ENCODE measurements around the gene IL3.

Gene IL3

GRCh38 chr5:132021654-132022053, 38.8 kb upstream of the IL3 start:
- H3K9me3 Mint-ChIP-seq: no peaks in the 10 kb centered on the region
- DNase-seq (no peak), ATAC-seq (no peak)
- no peak overlapping the region for H3K27ac Mint-ChIP-seq
- peaks cover 8% of the 10 kb centered on the region for H3K27me3 Mint-ChIP-seq
- H3K4me3 Mint-ChIP-seq: no peak overlapping the region
- H3K36me3 Mint-ChIP-seq (ENCODE audit: low read depth): no peaks in the 10 kb centered on the region
- peaks cover 46% of the 10 kb centered on the region for H3K4me1 Mint-ChIP-seq

- H3K36me3 Mint-ChIP-seq (ENCODE audit: low read depth): no peaks in the 10 kb centered on the region
- H3K4me1 Mint-ChIP-seq: peaks cover 36% of the 10 kb centered on the region
- peaks cover 2% of the 10 kb centered on the region for H3K27me3 Mint-ChIP-seq
- ATAC-seq (peak; percentile 45), DNase-seq (peak; percentile 62)
- H3K9me3 Mint-ChIP-seq: no peaks in the 10 kb centered on the region
- peak overlapping the region; percentile 50 for H3K4me3 Mint-ChIP-seq
- H3K27ac Mint-ChIP-seq: no peak overlapping the region
These were observed 37.7 kb upstream of the IL3 start for GRCh38 chr5:132022737-132023136.

DNA sequence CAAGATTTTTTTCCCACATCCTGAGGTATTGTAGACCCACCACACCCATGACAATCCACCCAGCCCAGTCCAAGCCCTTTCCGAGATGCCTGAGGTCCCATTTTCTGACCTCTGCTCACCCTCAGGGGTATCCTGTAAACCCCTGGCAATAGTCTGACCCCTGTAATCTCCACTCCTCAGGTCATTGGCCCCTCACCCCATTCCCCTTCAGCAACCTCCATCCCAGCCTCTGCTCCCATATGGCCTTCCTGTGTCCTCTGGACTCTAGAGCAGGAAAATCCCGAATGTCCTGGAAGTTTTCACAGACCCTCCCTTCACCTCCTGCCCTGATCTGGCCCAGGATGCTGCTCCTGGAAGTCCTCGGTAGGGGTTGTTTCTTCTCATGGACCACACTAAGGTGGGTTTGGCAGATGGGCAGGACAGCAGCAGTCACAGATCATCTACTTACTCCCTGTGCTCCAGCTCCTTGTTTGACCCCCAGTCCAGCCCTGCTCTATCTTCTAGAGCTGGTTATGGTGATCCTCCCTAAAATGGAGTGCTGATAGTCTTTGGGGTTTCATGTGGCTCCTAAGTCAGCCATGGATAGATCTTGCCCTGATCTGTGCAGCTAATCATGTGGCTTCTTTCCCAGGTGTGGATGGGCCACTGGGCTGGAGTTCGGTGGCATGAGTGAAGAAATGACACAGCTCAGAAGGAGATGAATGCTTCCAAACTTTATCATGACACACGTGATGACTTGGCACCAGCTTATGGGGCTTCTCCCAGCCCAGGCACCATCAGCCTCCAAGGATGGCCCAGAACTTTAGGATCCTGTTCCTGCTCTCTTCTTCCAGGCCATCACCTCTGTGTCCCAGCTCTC, 37.0 kb upstream of the IL3 start:
- peaks cover 29% of the 10 kb centered on the region for H3K4me1 Mint-ChIP-seq
- H3K4me3 Mint-ChIP-seq: peak overlapping the region; percentile 50
- H3K27ac Mint-ChIP-seq: no peak overlapping the region
- ATAC-seq (no peak), DNase-seq (no peak)
- H3K36me3 Mint-ChIP-seq (ENCODE audit: low read depth): no peaks in the 10 kb centered on the region
- no peaks in the 10 kb centered on the region for H3K9me3 Mint-ChIP-seq
- peaks cover 2% of the 10 kb centered on the region for H3K27me3 Mint-ChIP-seq

DNA sequence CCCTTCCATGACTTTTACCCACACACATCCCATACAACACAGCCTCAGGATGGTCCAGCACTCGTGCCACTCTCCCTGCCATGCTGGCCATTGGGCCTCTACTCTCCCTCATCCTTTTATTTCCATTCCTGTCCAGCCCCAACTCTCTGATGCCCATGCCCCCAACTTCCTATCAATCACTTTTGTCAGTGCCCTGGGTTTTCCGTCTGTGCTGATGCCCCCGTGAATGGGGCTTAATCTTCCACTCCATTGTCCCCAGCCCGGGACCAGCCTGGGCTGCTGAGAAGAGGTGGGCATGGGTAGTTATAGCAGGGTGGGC, 36.4 kb upstream of the IL3 start:
- no peak overlapping the region for H3K27ac Mint-ChIP-seq
- no peaks in the 10 kb centered on the region for H3K36me3 Mint-ChIP-seq (ENCODE audit: low read depth)
- no peaks in the 10 kb centered on the region for H3K9me3 Mint-ChIP-seq
- peaks cover 23% of the 10 kb centered on the region for H3K4me1 Mint-ChIP-seq
- no peak for ATAC-seq
- H3K4me3 Mint-ChIP-seq: no peak overlapping the region
- peaks cover 2% of the 10 kb centered on the region for H3K27me3 Mint-ChIP-seq
- no peak for DNase-seq

DNA sequence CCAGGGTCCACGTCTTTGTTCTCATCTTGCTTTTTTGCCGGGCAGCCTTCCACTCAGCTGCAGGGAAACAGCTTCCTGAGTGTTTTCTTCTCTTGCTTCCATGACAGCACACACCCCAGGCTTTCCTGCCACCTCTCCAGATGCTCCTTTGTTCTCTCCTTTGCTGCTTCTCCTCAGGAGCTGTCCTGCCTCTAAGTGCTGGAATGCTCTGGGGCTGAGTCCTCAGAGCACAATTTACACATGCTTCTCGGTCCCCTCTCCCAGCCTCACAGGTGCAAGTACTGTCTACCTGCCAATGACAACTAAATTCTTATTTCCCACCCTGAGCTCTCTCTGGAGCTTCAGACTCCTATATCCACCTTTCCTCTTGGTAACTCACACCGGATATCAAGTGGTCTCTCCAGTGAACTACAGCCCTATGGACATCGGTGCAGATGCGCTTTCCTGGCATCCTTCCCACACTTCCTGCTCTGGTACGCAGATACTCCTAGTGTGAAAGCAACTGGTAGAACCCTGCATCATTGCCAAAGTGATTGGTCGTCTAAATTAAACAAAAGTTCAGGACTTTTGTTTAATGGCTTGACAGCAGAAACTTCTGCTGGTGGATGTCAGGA, 35.6 kb upstream of the IL3 start:
- Mint-ChIP-seq H3K27me3 (peaks cover 2% of the 10 kb centered on the region), H3K27ac (no peak overlapping the region), H3K36me3 (ENCODE audit: low read depth) (peaks cover under 1% of the 10 kb centered on the region), H3K9me3 (no peaks in the 10 kb centered on the region), H3K4me1 (peaks cover 16% of the 10 kb centered on the region), H3K4me3 (no peak overlapping the region)
- DNase-seq (no peak), ATAC-seq (no peak)

GRCh38 chr5:132025403-132025971, 35.0 kb upstream of the IL3 start:
- H3K9me3 Mint-ChIP-seq: no peaks in the 10 kb centered on the region
- DNase-seq: no peak
- peaks cover 10% of the 10 kb centered on the region for H3K4me1 Mint-ChIP-seq
- no peak overlapping the region for H3K4me3 Mint-ChIP-seq
- H3K27me3 Mint-ChIP-seq: peaks cover 7% of the 10 kb centered on the region
- no peak for ATAC-seq
- no peak overlapping the region for H3K27ac Mint-ChIP-seq
- peaks cover 3% of the 10 kb centered on the region for H3K36me3 Mint-ChIP-seq (ENCODE audit: low read depth)

DNA sequence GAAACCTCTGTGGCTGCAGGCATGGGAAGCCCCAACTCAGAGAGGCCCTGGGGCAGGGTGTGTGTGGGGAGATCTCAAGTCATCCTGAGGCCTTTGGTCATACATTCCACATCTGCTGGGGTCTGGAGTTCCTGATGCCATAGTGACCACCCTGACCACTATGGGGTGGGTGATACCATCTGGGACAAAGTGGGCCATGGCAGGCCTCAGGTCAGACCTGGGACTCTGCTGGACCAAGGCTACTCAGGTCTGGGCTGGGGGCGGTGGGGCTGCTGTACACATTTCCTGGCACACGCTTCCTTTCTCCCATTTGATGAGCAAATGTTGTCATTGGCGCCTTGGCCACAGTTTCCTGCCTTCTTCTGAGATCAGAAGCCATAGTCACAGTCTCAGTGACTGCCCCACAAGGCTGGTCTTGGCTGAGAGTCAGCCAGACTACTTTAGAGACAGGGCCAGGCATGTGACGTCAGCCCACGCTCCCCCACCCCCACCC, 33.9 kb upstream of the IL3 start:
- ATAC-seq (peak; percentile 74), DNase-seq (peak; percentile 65)
- Mint-ChIP-seq H3K4me3 (no peak overlapping the region), H3K9me3 (no peaks in the 10 kb centered on the region), H3K4me1 (no peaks in the 10 kb centered on the region), H3K27ac (no peak overlapping the region), H3K27me3 (peaks cover 7% of the 10 kb centered on the region), H3K36me3 (ENCODE audit: low read depth) (peaks cover 3% of the 10 kb centered on the region)

GRCh38 chr5:132027027-132027426, 33.4 kb upstream of the IL3 start:
- H3K4me3 Mint-ChIP-seq: no peak overlapping the region
- H3K27me3 Mint-ChIP-seq: peaks cover 7% of the 10 kb centered on the region
- DNase-seq: no peak
- peaks cover 6% of the 10 kb centered on the region for H3K36me3 Mint-ChIP-seq (ENCODE audit: low read depth)
- H3K27ac Mint-ChIP-seq: no peak overlapping the region
- peaks cover 1% of the 10 kb centered on the region for H3K4me1 Mint-ChIP-seq
- H3K9me3 Mint-ChIP-seq: no peaks in the 10 kb centered on the region
- peak; percentile 3 for ATAC-seq

- DNase-seq (no peak), ATAC-seq (no peak)
- Mint-ChIP-seq H3K27ac (no peak overlapping the region), H3K4me1 (peaks cover 2% of the 10 kb centered on the region), H3K36me3 (ENCODE audit: low read depth) (peaks cover 10% of the 10 kb centered on the region), H3K9me3 (peaks cover 17% of the 10 kb centered on the region), H3K27me3 (peaks cover 13% of the 10 kb centered on the region), H3K4me3 (no peak overlapping the region)
These were observed 30.7 kb upstream of the IL3 start for GRCh38 chr5:132029609-132030330.

- peaks cover 13% of the 10 kb centered on the region for H3K27me3 Mint-ChIP-seq
- no peak overlapping the region for H3K4me3 Mint-ChIP-seq
- no peak overlapping the region for H3K27ac Mint-ChIP-seq
- ATAC-seq (no peak), DNase-seq (no peak)
- peaks cover 10% of the 10 kb centered on the region for H3K36me3 Mint-ChIP-seq (ENCODE audit: low read depth)
- H3K9me3 Mint-ChIP-seq: peaks cover 17% of the 10 kb centered on the region
- peaks cover 2% of the 10 kb centered on the region for H3K4me1 Mint-ChIP-seq
These were observed 29.8 kb upstream of the IL3 start for GRCh38 chr5:132030610-132031009.

- Mint-ChIP-seq H3K27me3 (peaks cover 13% of the 10 kb centered on the region), H3K9me3 (peaks cover 17% of the 10 kb centered on the region), H3K27ac (no peak overlapping the region), H3K4me1 (peaks cover 13% of the 10 kb centered on the region), H3K4me3 (no peak overlapping the region), H3K36me3 (ENCODE audit: low read depth) (peaks cover 10% of the 10 kb centered on the region)
- peak; percentile 54 for ATAC-seq
- DNase-seq: no peak
These were observed 28.3 kb upstream of the IL3 start for GRCh38 chr5:132032196-132032595.

GRCh38 chr5:132033122-132033521, 27.3 kb upstream of the IL3 start:
- Mint-ChIP-seq H3K27ac (no peak overlapping the region), H3K9me3 (peaks cover 17% of the 10 kb centered on the region), H3K4me3 (no peak overlapping the region), H3K36me3 (ENCODE audit: low read depth) (peaks cover 10% of the 10 kb centered on the region), H3K4me1 (peaks cover 22% of the 10 kb centered on the region), H3K27me3 (peaks cover 11% of the 10 kb centered on the region)
- DNase-seq: no peak
- ATAC-seq: no peak

GRCh38 chr5:132037353-132037752, 23.1 kb upstream of the IL3 start:
- DNase-seq (no peak), ATAC-seq (no peak)
- H3K27ac Mint-ChIP-seq: peak overlapping the region; percentile 43
- peaks cover 39% of the 10 kb centered on the region for H3K4me1 Mint-ChIP-seq
- H3K36me3 Mint-ChIP-seq (ENCODE audit: low read depth): peaks cover 6% of the 10 kb centered on the region
- peak overlapping the region; percentile 10 for H3K4me3 Mint-ChIP-seq
- peaks cover 33% of the 10 kb centered on the region for H3K9me3 Mint-ChIP-seq
- H3K27me3 Mint-ChIP-seq: peaks cover 29% of the 10 kb centered on the region

GRCh38 chr5:132044207-132044606, 16.2 kb upstream of the IL3 start:
- H3K4me3 Mint-ChIP-seq: no peak overlapping the region
- H3K36me3 Mint-ChIP-seq (ENCODE audit: low read depth): peaks cover 2% of the 10 kb centered on the region
- no peak overlapping the region for H3K27ac Mint-ChIP-seq
- ATAC-seq (no peak), DNase-seq (peak; percentile 1)
- peaks cover 15% of the 10 kb centered on the region for H3K9me3 Mint-ChIP-seq
- peaks cover 22% of the 10 kb centered on the region for H3K27me3 Mint-ChIP-seq
- H3K4me1 Mint-ChIP-seq: peaks cover 22% of the 10 kb centered on the region
